GM12801 (cell line): ENCODE results near the gene ZNF362.

Experiments used
- CTCF ChIP-seq: IDR thresholded peaks from one replicate; pipeline ENCODE4 v1.5.1; 2011; ENCODE audit warnings: control low read depth; ENCODE audit not compliant: insufficient read length; ENCODE audit errors: extremely low read depth

Gene ZNF362

DNA sequence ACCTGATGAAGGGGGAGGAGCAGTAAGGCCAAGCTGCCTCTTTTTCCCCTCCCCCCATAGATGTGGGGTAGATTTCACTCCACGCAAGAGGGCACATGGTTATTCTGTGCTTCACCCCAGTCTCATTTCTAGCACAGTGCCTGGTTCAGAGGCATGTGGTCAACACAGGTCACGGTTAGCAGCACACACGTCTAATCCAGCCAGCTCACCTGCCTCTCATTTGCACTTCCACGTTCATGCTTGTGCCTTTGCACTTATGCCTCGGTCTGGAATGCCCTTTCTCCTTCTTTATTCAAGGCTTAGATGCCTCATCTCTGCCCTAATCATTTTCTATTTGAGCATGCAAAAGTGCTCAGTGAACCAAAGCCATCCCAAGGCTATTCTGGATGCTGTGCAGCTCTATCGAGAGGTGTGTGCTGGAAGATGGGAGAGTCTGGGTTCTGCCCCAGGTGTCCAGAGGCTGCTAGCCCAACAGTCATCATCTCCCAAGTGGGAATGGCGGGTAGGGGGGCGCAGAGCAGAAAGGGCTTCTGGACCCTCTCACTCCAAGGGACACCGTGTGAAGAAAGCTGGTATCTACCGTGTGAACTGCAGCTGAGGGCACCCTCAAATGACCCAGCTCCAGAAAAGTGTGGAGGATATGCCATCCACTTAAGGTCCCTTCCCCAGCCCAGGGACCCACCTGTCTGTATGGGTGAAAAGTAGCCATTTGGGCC is 66.7 kb downstream of the ZNF362 start:
- TF ChIP-seq CTCF = no peak

GRCh38 chr1:33323663-33324477 is 67.6 kb downstream of the ZNF362 start:
- TF ChIP-seq CTCF = no peak

DNA sequence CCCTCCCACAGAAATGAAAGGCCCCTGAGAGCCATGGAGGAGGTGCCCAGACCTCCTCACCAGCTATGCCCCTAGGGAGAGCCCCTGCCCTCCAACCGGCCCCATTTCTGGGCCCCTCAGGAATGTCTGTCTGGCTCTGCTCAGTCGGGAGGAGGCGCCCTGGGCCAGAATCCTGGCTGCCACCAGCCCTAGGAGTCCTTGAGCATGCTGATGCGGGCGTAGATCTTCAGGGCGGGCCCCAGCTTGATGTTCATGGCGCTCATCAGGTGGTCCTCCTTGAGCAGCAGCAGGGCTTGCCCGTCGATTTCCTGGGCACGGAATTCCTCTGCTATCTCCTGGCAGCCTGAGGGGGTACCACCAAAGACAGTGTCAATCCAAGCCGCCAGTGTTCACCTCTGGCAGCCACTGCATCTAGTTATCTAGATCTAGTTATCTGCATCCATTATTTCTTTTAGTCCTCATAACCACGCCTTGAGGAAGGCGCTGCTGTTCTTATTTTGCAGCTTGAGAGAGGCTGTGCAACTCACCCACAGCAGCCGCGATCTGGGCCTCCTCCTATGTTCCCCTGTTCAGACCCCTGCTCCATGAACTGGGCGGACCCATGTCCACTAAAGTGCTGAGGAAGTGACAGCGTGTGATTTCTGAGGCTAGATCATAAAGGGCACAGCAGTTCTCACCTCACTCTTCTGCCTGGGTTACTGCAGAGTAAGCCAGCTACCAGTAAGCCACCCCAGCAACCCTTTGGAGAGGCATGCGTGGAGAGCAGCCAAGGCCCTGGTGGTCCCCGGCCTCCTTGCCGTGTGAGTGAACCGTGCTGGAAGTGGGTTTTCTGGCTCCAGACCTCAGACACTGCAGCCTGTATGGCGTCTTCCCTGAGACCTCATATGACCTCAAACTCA is 68.6 kb downstream of the ZNF362 start:
- no peak for TF ChIP-seq CTCF

GRCh38 chr1:33326785-33327184 is 70.5 kb downstream of the ZNF362 start:
- no peak for TF ChIP-seq CTCF

DNA sequence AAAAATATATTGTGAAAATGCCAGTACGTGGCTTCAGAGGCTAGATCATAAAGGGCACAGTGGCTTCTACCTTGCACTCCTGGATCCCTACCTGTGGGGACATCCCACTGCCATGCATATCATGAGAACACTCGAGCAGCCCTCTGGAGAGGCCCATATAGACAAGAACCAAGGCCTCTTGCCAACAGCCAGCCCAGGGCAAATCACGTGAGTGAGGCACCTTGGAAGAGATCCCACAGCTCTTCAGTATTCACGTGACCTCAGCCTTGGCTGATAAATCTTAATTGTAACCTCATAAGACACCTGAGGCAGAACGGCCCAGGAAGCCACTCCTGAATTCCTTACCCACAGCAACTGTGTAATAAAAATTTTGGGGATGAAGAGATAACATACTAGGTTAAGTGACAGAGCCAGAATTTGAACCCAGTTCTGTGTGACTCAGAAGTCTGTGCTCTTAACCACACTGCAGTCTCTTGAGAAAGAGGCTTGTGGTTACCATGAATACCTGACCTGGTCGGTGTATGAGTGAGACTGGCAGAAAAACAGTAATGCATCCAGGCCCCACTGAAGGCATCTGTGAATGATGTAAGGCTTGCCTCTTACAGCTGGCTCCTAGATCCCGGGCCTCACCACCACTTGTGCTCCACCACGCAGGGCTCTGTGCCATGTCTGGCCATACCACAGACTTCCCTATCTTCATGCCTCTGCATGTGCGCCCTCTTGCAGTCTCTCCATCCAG is 71.5 kb downstream of the ZNF362 start:
- no peak for TF ChIP-seq CTCF

DNA sequence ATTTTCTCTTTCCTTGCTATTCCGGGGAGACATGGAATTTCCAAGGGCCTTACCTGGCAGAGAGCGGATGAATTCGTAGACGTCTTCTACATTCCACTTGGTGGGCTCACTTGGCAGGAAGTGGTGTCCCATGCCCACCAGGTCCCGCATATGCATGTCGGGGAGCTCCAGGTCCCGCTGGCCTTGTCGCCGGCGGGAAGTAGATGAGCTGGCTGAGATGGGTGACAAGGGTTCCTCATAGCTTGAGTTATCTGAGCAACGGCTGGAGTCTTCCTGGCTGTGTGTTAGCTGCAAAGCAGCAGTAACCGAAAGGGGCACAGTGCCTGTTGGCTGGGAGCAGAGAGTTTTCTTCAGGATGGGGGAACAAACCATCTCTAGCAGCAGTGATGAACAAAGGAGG is 72.5 kb downstream of the ZNF362 start:
- no peak for TF ChIP-seq CTCF
